GM13976 (cell line): ENCODE measurements around the gene TMEM263.

Experiments
- DNase-seq: peaks from one replicate; pipeline ENCODE4 v3.0.0; 2012; ENCODE audit warnings: low spot score
- CTCF ChIP-seq: IDR thresholded peaks from 2 replicates; pipeline ENCODE4 v1.5.1; 2012; ENCODE audit warnings: borderline replicate concordance, mild to moderate bottlenecking; ENCODE audit not compliant: insufficient read depth; ENCODE audit errors: extremely low read depth, missing control alignments, control extremely low read depth
- in situ Hi-C: fragments of 300-500 bp; cut with MboI; formaldehyde crosslinking; loops from one replicate; pipeline ENCODE4 v1.12.0; 2022; ENCODE audit warnings: low sequenced_read_pairs, mixed read lengths, inconsistent platforms; ENCODE audit not compliant: unreplicated experiment

Gene TMEM263

GRCh38 chr12:106956048-106956578 is 406 bp downstream of the TMEM263 start:
- DNase-seq, result peak; percentile 76
- in situ Hi-C loops, result no loop called here
- TF ChIP-seq CTCF, result no peak

GRCh38 chr12:106957583-106957982 is 1.9 kb downstream of the TMEM263 start:
- in situ Hi-C loops, result no loop called here
- TF ChIP-seq CTCF, result no peak
- DNase-seq, result no peak

GRCh38 chr12:106960443-106960842 is 4.7 kb downstream of the TMEM263 start:
- in situ Hi-C loops, result no loop called here
- TF ChIP-seq CTCF, result no peak

GRCh38 chr12:106962286-106962685 is 6.6 kb downstream of the TMEM263 start:
- in situ Hi-C loops, result no loop called here
- no peak for TF ChIP-seq CTCF
- DNase-seq, result no peak

More at GRCh38 chr12:106960443-106960842, 4.7 kb downstream of the TMEM263 start:
- DNase-seq, result no peak

- TF ChIP-seq CTCF, result no peak
Observed at GRCh38 chr12:106964526-106964925, 8.8 kb downstream of the TMEM263 start.

GRCh38 chr12:106971065-106971464 is 15.4 kb downstream of the TMEM263 start:
- in situ Hi-C loops, result no loop called here
- DNase-seq, result no peak
- TF ChIP-seq CTCF, result no peak

More at GRCh38 chr12:106964526-106964925, 8.8 kb downstream of the TMEM263 start:
- DNase-seq, result no peak
- in situ Hi-C loops, result no loop called here
